ENCODE data around the gene CPEB4. TPM values are rescaled to one million over a fixed set of nuclear protein-coding genes. Genes with fewer than 3 reads are reported as not detected.

The CPEB4 gene
- total and polyA plus RNA-seq, 9 of the 15 experiments (the other 6 are each of a cell fraction or from before 2014, with no cell fraction given), result 7.4 to 21.3 (median 12.4) TPM

DNA sequence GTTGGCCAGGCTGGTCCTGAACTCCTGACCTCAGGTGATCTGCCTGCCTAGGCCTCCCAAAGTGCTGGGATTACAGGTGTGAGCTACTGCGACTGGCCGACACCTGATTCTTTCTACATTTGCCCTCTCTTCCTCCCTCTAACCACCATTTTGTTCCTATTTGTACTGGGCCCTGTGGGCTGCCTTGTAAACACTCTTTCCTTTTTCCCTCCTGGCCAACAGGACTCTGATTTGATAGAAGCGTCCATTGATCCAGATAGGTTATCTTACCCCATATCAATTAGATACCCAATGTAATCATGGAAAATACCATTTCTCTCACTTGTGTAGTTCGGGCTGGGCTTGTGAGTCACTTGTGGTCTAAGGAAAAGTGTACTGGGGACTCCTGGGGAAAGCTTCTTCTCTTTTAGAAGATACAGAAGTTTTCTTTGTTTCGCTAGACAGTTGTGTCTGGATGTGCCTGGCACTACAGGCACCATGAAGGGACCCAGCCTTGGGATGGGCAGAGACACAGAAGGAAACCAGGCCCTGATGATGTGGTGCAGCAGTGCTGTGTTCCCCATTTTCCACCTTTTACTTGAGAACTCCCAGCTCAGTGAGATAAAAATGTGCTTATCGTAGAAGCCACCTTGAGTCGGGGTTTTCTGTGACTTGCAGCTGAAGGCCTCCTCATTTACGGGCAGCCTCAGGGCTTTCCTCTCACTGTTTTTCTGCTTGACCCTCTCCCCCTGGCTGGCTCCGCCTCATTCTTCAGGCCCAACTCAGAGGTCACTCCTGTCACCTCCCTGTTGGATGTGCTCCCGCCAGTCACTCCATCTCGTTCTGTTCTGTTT is 32.8 kb upstream of the CPEB4 start (continued):
- TF ChIP-seq SIN3A (IDR thresholded peaks at IDR 0.05; ENCODE audit: borderline replicate concordance in 2 of 2, control insufficient read depth in 1 of 2, low read depth in 2 of 2, low read length in 2 of 2) (no peak), ZFPM2 (CRISPR knock-in tag; IDR thresholded peaks at IDR 0.05) (no peak), CREM (IDR thresholded peaks at IDR 0.05; ENCODE audit: low read depth) (no peak), SREBF1 (IDR thresholded peaks at IDR 0.05; ENCODE audit: borderline replicate concordance, low read depth, low read length) (no peak), ZNF609 (CRISPR knock-in tag; IDR thresholded peaks at IDR 0.05; ENCODE audit: borderline replicate concordance) (no peak), ZNF311 (CRISPR knock-in tag; IDR thresholded peaks at IDR 0.05) (no peak), MCM3 (IDR thresholded peaks at IDR 0.05) (no peak), POLR3A (IDR thresholded peaks at IDR 0.05; ENCODE audit: borderline replicate concordance, extremely low read depth, insufficient read depth, insufficient read length) (no peak), ZNF655 (CRISPR knock-in tag; IDR thresholded peaks at IDR 0.05) (no peak), MLX (CRISPR knock-in tag; conservative IDR thresholded peaks at IDR 0.05) (no peak), FOXJ2 (tag; IDR thresholded peaks at IDR 0.05) (peak; percentile 63; the same call in 1 of the 2 replicates), ID3 (CRISPR knock-in tag; IDR thresholded peaks at IDR 0.05) (no peak), ID3 (tag; IDR thresholded peaks at IDR 0.05) (peak; percentile 84)
- TF ChIP-seq, protein P1, sequence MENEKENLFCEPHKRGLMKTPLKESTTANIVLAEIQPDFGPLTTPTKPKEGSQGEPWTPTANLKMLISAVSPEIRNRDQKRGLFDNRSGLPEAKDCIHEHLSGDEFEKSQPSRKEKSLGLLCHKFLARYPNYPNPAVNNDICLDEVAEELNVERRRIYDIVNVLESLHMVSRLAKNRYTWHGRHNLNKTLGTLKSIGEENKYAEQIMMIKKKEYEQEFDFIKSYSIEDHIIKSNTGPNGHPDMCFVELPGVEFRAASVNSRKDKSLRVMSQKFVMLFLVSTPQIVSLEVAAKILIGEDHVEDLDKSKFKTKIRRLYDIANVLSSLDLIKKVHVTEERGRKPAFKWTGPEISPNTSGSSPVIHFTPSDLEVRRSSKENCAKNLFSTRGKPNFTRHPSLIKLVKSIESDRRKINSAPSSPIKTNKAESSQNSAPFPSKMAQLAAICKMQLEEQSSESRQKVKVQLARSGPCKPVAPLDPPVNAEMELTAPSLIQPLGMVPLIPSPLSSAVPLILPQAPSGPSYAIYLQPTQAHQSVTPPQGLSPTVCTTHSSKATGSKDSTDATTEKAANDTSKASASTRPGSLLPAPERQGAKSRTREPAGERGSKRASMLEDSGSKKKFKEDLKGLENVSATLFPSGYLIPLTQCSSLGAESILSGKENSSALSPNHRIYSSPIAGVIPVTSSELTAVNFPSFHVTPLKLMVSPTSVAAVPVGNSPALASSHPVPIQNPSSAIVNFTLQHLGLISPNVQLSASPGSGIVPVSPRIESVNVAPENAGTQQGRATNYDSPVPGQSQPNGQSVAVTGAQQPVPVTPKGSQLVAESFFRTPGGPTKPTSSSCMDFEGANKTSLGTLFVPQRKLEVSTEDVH (IDR thresholded peaks at IDR 0.05; ENCODE audit: low read depth, partially characterized antibody), result no peak
- TF ChIP-seq, protein P2, sequence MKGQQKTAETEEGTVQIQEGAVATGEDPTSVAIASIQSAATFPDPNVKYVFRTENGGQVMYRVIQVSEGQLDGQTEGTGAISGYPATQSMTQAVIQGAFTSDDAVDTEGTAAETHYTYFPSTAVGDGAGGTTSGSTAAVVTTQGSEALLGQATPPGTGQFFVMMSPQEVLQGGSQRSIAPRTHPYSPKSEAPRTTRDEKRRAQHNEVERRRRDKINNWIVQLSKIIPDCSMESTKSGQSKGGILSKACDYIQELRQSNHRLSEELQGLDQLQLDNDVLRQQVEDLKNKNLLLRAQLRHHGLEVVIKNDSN (CRISPR knock-in tag; IDR thresholded peaks at IDR 0.05), result no peak
